SK-N-SH (cell line): Measurements from ENCODE around the gene NEK10. TPM values are rescaled to one million over a fixed set of nuclear protein-coding genes. Genes with fewer than 3 reads are reported as not detected.

ENCODE experiments used
- CTCF ChIA-PET: fragments of 300-600, 350-600 bp; formaldehyde crosslinking; extraction: SDS; loops from one replicate; lab custom pipeline; 2021; lab: Yijun Ruan, JAX
- POLR2A ChIA-PET: fragments of 350-600 bp; sonication (Branson Sonifier 250); formaldehyde crosslinking; extraction: SDS; loops from one replicate; lab custom pipeline; 2020; ENCODE audit warnings: antibody characterized with exemption, inconsistent platforms; lab: Yijun Ruan, JAX
- DNase-seq: peaks from one replicate; pipeline ENCODE4 v3.0.0; 2012
- H2AFZ ChIP-seq: fragments of 200-600 bp; sonication (generic); 2 replicates; pipeline ENCODE4 v1.8.1; 2016; ENCODE audit warnings: antibody characterized with exemption, mild to moderate bottlenecking, low read depth
- H3F3A ChIP-seq: fragments of 200-600 bp; sonication (generic); replicated peaks from 2 replicates; pipeline ENCODE3; 2016; ENCODE audit warnings: antibody characterized with exemption, mild to moderate bottlenecking; ENCODE audit not compliant: insufficient read depth
- H3K27ac ChIP-seq, 2 experiments: fragments of 200-500 bp in 1 of 2; fragments of 200-600 bp in 1 of 2; sonication (Bioruptor generic) in 1 of 2; sonication (generic), shearing (Covaris generic) in 1 of 2; 2 replicates each; pipeline versions ENCODE4 v1.5.1 to v1.6.1; 2014 to 2016; ENCODE audit warnings: low read depth in 2 of 2, inconsistent platforms in 1 of 2, low read length in 1 of 2, mild to moderate bottlenecking in 1 of 2, mixed read lengths in 1 of 2
- H3K27me3 ChIP-seq: fragments of 200-600 bp; sonication (generic), shearing (Covaris generic); 2 replicates; pipeline ENCODE4 v1.6.1; 2016; ENCODE audit warnings: mixed run types; ENCODE audit not compliant: insufficient read depth
- H3K36me3 ChIP-seq, 2 experiments: fragments of 200-500 bp in 1 of 2; fragments of 200-600 bp in 1 of 2; sonication (Bioruptor generic) in 1 of 2; sonication (generic) in 1 of 2; replicated peaks in 1 of 2; 2 replicates each; pipeline versions ENCODE3 to v1.5.1; 2014 to 2016; ENCODE audit warnings: low read length in 1 of 2, mild to moderate bottlenecking in 1 of 2; ENCODE audit not compliant: insufficient read depth in 2 of 2, control insufficient read depth in 1 of 2
- H3K4me1 ChIP-seq, 2 experiments: fragments of 200-500 bp in 1 of 2; fragments of 200-600 bp in 1 of 2; sonication (Bioruptor generic) in 1 of 2; sonication (generic), shearing (Covaris generic) in 1 of 2; 2 replicates each; pipeline versions ENCODE4 v1.5.1 to v1.6.1; 2014 to 2016; ENCODE audit warnings: low read depth in 1 of 2, low read length in 1 of 2, mixed run types in 1 of 2; ENCODE audit not compliant: insufficient read depth in 2 of 2, control insufficient read depth in 1 of 2
- H3K4me2 ChIP-seq: fragments of 200-600 bp; sonication (generic), shearing (Covaris generic); 2 replicates; pipeline ENCODE4 v1.6.1; 2017; ENCODE audit warnings: mixed run types
- H3K4me3 ChIP-seq, 2 experiments: fragments of 200-500 bp in 1 of 2; fragments of 200-600 bp in 1 of 2; sonication (Bioruptor generic) in 1 of 2; sonication (generic), shearing (Covaris generic) in 1 of 2; 2 replicates each; pipeline versions ENCODE4 v1.5.1 to v1.8.1; 2014 to 2016; ENCODE audit warnings: low read depth in 2 of 2, inconsistent platforms in 1 of 2, low read length in 1 of 2, mild to moderate bottlenecking in 1 of 2, mixed read lengths in 1 of 2, moderate library complexity in 1 of 2
- H3K79me2 ChIP-seq: fragments of 200-600 bp; sonication (generic); 2 replicates; pipeline ENCODE4 v1.8.1; 2017; ENCODE audit warnings: mild to moderate bottlenecking; ENCODE audit not compliant: insufficient read depth
- H3K9ac ChIP-seq: fragments of 200-600 bp; sonication (generic); 2 replicates; pipeline ENCODE4 v1.6.1; 2017; ENCODE audit warnings: mixed run types
- H3K9me2 ChIP-seq: fragments of 200-600 bp; sonication (generic); 2 replicates; pipeline ENCODE4 v1.6.1; 2017; ENCODE audit warnings: mixed run types
- H3K9me3 ChIP-seq: fragments of 200-600 bp; sonication (generic); 2 replicates; pipeline ENCODE4 v1.6.1; 2017; ENCODE audit warnings: mixed run types, mild to moderate bottlenecking, moderate library complexity
- H4K20me1 ChIP-seq: fragments of 200-600 bp; sonication (generic); 2 replicates; pipeline ENCODE4 v1.6.1; 2017; ENCODE audit warnings: mild to moderate bottlenecking, mixed run types; ENCODE audit not compliant: insufficient read depth
- EP300 ChIP-seq, 2 experiments: IDR thresholded peaks; 2 replicates each; pipeline versions ENCODE4 v1.4.0 to v1.6.1; 2012; ENCODE audit warnings: borderline replicate concordance in 1 of 2, low read depth in 1 of 2, low read length in 1 of 2
- FOXJ3 ChIP-seq: sonication (generic); formaldehyde crosslinking; IDR thresholded peaks from 2 replicates; pipeline ENCODE4 v1.5.1; 2020; ENCODE audit warnings: mild to moderate bottlenecking, missing genetic modification reagents
- FOXM1 ChIP-seq: IDR thresholded peaks from 2 replicates; pipeline ENCODE4 v1.4.0; 2012; ENCODE audit warnings: low read depth, mild to moderate bottlenecking
- MEF2A ChIP-seq: IDR thresholded peaks from 2 replicates; pipeline ENCODE4 v1.4.0; 2012; ENCODE audit warnings: low read depth, borderline replicate concordance
- NFIC ChIP-seq: IDR thresholded peaks from 2 replicates; pipeline ENCODE4 v1.4.0; 2012; ENCODE audit warnings: borderline replicate concordance
- POLR2AphosphoS5 ChIP-seq: IDR thresholded peaks from 2 replicates; pipeline ENCODE4 v1.6.1; 2012; ENCODE audit warnings: low read depth, low read length
- RAD21 ChIP-seq: IDR thresholded peaks from 2 replicates; pipeline ENCODE4 v1.6.1; 2012; ENCODE audit warnings: mild to moderate bottlenecking, low read length
- RCOR1 ChIP-seq: fragments of 150-350 bp; IDR thresholded peaks from 2 replicates; pipeline ENCODE4 v1.6.1; 2017; ENCODE audit warnings: antibody characterized with exemption, low read length
- REST ChIP-seq: IDR thresholded peaks from 2 replicates; pipeline ENCODE4 v1.6.1; 2012; ENCODE audit warnings: mild to moderate bottlenecking, low read depth, low read length, moderate library complexity
- WGBS: methylation state at CpG from one replicate; pipeline ENCODE4 v1.1.6; 2017; ENCODE audit warnings: low lambda C conversion rate; 5-methylcytosine and 5-hydroxymethylcytosine counted together
- polyA plus RNA-seq, 3 experiments: library from polyadenylated mRNA; depleted of rRNA; stranded (reverse); fragments of >200 nt; gene quantifications; 2 replicates each; pipeline ENCODE4 v1.2.3, GENCODE V29; 2012

The NEK10 gene
- polyA plus RNA-seq, 1 of the 3 experiments (the other 2 are of a cell fraction) = 1.0 TPM

- no peak overlapping the region for H3K4me2 ChIP-seq
- 9% methylated on average over 1 of the region's 1 CpG for WGBS
These were observed 115.8 kb downstream of the NEK10 start for GRCh38 chr3:27253391-27253790.

GRCh38 chr3:27252646-27253045 is 116.5 kb downstream of the NEK10 start:
- CTCF ChIA-PET = interaction anchor here (1.1 to 3.3 kb wide), 5 partner anchors 10 to 120 kb away, joined by 3 to 49 read pairs (median 4); no protein-coding TSS in a partner anchor
- POLR2A ChIA-PET = no interaction called here

More at GRCh38 chr3:27253391-27253790, 115.8 kb downstream of the NEK10 start:
- TF ChIP-seq POLR2AphosphoS5 (no peak), RCOR1 (no peak)
- TF ChIP-seq, all 33 proteins: peak for 0
- no peak overlapping the region for H3K9ac ChIP-seq
- no peaks in the 10 kb centered on the region for H3K9me2 ChIP-seq
- H3K27me3 ChIP-seq = no peaks in the 10 kb centered on the region
- POLR2A ChIA-PET = no interaction called here
- H2AFZ ChIP-seq = no peak overlapping the region
- H3K4me3 ChIP-seq = no peak overlapping the region
- no peaks in the 10 kb centered on the region for H4K20me1 ChIP-seq
- H3K9me3 ChIP-seq = no peaks in the 10 kb centered on the region
- H3K4me1 ChIP-seq = no peaks in the 10 kb centered on the region
- H3K79me2 ChIP-seq = no peaks in the 10 kb centered on the region
- DNase-seq = no peak
- CTCF ChIA-PET = interaction anchor here (0.8 to 3.3 kb wide), 16 partner anchors 9 to 428 kb away, joined by 3 to 49 read pairs (median 3); no protein-coding TSS in a partner anchor
- no peaks in the 10 kb centered on the region for H3K36me3 ChIP-seq
- H3F3A ChIP-seq = no peaks in the 10 kb centered on the region
- no peak overlapping the region for H3K27ac ChIP-seq

More at GRCh38 chr3:27252646-27253045, 116.5 kb downstream of the NEK10 start:
- TF ChIP-seq NFIC (no peak), REST (no peak), FOXM1 (no peak), RAD21 (no peak), MEF2A (no peak), EP300 (IDR thresholded peaks at IDR 0.05; ENCODE audit: borderline replicate concordance in 1 of 2, low read depth in 1 of 2, low read length in 1 of 2) (no peak), FOXJ3 (CRISPR knock-in tag) (no peak)
- TF ChIP-seq, all 33 proteins: peak for 0
- H3K9ac ChIP-seq = no peak overlapping the region
- no peaks in the 10 kb centered on the region for H3K36me3 ChIP-seq
- no peak overlapping the region for H3K27ac ChIP-seq
- H4K20me1 ChIP-seq = no peaks in the 10 kb centered on the region
- no peaks in the 10 kb centered on the region for H3F3A ChIP-seq
- H3K4me3 ChIP-seq = no peak overlapping the region
- H3K79me2 ChIP-seq = no peaks in the 10 kb centered on the region
- no peaks in the 10 kb centered on the region for H3K9me2 ChIP-seq
- H3K27me3 ChIP-seq = no peaks in the 10 kb centered on the region
- no peaks in the 10 kb centered on the region for H3K9me3 ChIP-seq
- H3K4me2 ChIP-seq = no peak overlapping the region
- H3K4me1 ChIP-seq = no peaks in the 10 kb centered on the region
- no peak overlapping the region for H2AFZ ChIP-seq
- no peak for DNase-seq
